ENCODE measurements around the gene CAB39.

CAB39 gene

GRCh38 chr2:230706966-230707365 lies 5.7 kb upstream of the CAB39 start:
- no peak for DNase-seq
- no peak overlapping the region for H3K27ac ChIP-seq
- H3K27me3 ChIP-seq (replicated peaks): no peaks in the 10 kb centered on the region
- H3K36me3 ChIP-seq (replicated peaks): no peaks in the 10 kb centered on the region
- no peak for TF ChIP-seq CTCF (IDR thresholded peaks at IDR 0.05; ENCODE audit: low read depth, low read length, missing control alignments)
- in situ Hi-C loops (cut with HindIII; ENCODE audit: low pct_ligation_motif_present, low sequenced_read_pairs): no loop called here
- no peak overlapping the region for H3K4me3 ChIP-seq (ENCODE audit: low read depth, low read length)

GRCh38 chr2:230708204-230708603 lies 4.4 kb upstream of the CAB39 start:
- Histone ChIP-seq H3K27ac (no peak overlapping the region), H3K4me3 (ENCODE audit: low read depth, low read length) (no peak overlapping the region), H3K27me3 (replicated peaks) (no peaks in the 10 kb centered on the region), H3K36me3 (replicated peaks) (no peaks in the 10 kb centered on the region)
- in situ Hi-C loops (cut with HindIII; ENCODE audit: low pct_ligation_motif_present, low sequenced_read_pairs): no loop called here
- DNase-seq: no peak
- TF ChIP-seq CTCF (IDR thresholded peaks at IDR 0.05; ENCODE audit: low read depth, low read length, missing control alignments): no peak

DNA sequence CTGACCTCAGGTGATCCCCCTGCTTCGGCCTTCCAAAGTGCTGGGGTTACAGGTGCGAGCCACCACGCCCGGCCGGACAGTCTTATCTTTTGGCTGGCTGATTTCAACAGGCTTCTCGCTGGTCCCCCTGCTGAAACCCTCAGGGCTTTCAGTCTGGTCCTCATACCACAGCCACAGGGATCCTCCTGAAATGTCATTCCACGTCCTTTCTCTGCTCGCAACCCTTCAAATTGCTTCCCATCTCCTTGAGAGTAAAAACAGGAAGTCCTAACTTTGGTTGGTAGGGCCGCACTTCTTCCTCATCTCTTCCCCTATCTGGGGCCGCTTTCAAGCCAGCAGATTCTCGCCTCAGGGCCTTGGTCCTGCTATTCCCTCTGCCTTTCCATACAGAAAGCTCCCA lies 1.4 kb upstream of the CAB39 start:
- Histone ChIP-seq H3K27me3 (replicated peaks) (no peaks in the 10 kb centered on the region), H3K27ac (no peak overlapping the region), H3K4me3 (ENCODE audit: low read depth, low read length) (no peak overlapping the region), H3K36me3 (replicated peaks) (no peaks in the 10 kb centered on the region)
- TF ChIP-seq CTCF (IDR thresholded peaks at IDR 0.05; ENCODE audit: low read depth, low read length, missing control alignments): no peak
- no peak for DNase-seq
- in situ Hi-C loops (cut with HindIII; ENCODE audit: low pct_ligation_motif_present, low sequenced_read_pairs): no loop called here

DNA sequence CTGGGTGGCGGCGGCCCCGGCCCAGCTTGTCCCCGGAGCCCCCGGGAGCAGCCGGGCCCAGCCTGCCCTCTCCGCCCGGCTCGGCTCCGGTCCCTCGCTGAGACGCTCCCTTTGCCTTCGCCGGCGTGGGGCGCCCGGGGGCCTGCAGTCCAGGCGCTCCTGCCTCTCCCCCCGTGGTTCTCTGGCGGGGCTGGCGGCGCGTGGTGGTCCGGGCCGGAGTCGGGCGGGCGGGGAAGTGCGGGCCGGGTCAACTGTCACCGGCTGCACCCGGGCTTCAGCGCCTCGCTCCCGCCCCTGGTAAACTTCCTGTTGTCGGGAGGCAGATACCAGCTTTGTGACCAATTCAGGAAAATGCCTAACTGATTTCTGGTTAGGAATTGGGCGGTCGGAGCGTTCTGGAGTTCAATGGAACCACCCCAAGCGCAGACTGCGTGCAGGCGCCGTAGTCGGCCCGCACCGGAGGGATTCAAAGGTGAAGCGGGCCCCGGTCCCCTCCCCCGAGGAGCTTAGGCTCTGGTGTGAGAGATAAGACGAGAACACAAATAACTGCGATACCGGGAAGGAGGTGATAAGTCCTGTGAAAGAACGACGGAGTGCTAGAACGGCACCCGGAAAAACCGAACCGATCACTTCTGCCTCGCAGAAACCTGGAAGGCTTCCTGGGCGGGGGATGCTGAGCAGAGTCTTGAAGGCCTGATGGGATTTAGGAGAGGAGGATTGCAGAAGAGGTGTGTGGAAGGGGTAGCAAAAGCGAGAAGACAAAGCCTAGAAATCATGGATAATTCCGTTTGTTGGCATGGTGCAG lies 891 bp downstream of the CAB39 start:
- H3K4me3 ChIP-seq (ENCODE audit: low read depth, low read length): peak overlapping the region; percentile 84
- H3K36me3 ChIP-seq (replicated peaks): no peaks in the 10 kb centered on the region
- H3K27ac ChIP-seq: peak overlapping the region; percentile 79
- no peak for DNase-seq
- in situ Hi-C loops (cut with HindIII; ENCODE audit: low pct_ligation_motif_present, low sequenced_read_pairs): no loop called here
- no peaks in the 10 kb centered on the region for H3K27me3 ChIP-seq (replicated peaks)
- no peak for TF ChIP-seq CTCF (IDR thresholded peaks at IDR 0.05; ENCODE audit: low read depth, low read length, missing control alignments)

- DNase-seq: peak; percentile 66
- in situ Hi-C loops (cut with HindIII; ENCODE audit: low pct_ligation_motif_present, low sequenced_read_pairs): no loop called here
- Histone ChIP-seq H3K36me3 (replicated peaks) (no peaks in the 10 kb centered on the region), H3K4me3 (ENCODE audit: low read depth, low read length) (peak overlapping the region; percentile 84), H3K27me3 (replicated peaks) (no peaks in the 10 kb centered on the region), H3K27ac (peak overlapping the region; percentile 79)
- no peak for TF ChIP-seq CTCF (IDR thresholded peaks at IDR 0.05; ENCODE audit: low read depth, low read length, missing control alignments)
Observed at GRCh38 chr2:230714136-230714480, 1.5 kb downstream of the CAB39 start.

- H3K4me3 ChIP-seq (ENCODE audit: low read depth, low read length): no peak overlapping the region
Observed at GRCh38 chr2:230715201-230715600, 2.6 kb downstream of the CAB39 start.

More at GRCh38 chr2:230715201-230715600, 2.6 kb downstream of the CAB39 start:
- H3K36me3 ChIP-seq (replicated peaks): no peaks in the 10 kb centered on the region
- no peaks in the 10 kb centered on the region for H3K27me3 ChIP-seq (replicated peaks)
- no peak overlapping the region for H3K27ac ChIP-seq
- DNase-seq: no peak
- in situ Hi-C loops (cut with HindIII; ENCODE audit: low pct_ligation_motif_present, low sequenced_read_pairs): no loop called here
- no peak for TF ChIP-seq CTCF (IDR thresholded peaks at IDR 0.05; ENCODE audit: low read depth, low read length, missing control alignments)
